EH (cell line): ENCODE data around the gene GPER1.
A peak's percentile ranks its signal among the peaks of the same experiment; 100 is the strongest.

Experiments
- DNase-seq: peaks from one replicate; pipeline ENCODE4 v3.0.0-alpha.2; 2015; ENCODE audit warnings: low read depth

GPER1 gene

DNA sequence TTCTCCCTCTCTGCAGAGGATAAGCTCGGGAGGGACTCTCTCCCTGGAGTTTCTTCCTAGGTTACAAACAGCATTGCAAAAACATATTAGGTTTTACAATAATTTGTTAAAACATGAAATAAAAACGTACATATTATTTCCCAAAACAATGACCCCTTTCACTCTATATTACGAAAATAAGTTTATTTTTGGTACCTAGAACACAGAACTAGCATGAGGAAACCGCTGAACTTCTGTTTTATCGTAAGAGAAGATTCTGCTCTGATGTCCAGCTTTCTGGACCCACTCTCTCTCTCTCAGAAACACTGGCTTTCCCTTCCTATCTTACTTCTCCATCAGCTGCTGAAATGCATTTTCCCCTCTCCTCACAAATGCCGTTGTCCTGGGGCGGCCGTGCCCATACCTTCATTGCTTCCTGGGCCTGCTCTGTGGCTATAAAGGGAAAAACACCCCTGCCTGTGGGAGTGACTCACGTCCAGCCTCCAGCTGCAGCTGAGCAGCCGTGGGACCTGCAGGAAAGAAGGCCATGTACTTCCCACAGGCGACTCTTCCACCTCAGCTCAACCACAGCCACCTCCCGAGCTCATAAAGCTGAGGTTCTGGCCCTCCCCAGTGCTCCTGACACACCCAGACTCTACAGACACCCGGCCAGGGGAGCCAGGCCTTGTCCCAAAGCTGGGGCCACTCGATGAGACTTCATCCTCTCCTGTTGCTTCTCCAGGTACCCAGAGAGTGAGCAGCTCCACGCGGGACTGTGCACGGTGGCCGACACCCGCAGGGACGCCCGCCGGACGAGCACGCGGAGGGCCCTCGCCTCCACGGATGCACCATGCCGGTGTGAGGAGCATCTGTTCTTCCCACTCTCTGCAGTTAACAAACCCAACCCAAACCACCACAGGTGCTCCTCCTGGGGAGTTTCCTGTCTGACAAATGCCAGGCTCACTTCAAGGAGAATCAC, 3.1 kb downstream of the GPER1 start:
- DNase-seq, result peak; percentile 40

DNA sequence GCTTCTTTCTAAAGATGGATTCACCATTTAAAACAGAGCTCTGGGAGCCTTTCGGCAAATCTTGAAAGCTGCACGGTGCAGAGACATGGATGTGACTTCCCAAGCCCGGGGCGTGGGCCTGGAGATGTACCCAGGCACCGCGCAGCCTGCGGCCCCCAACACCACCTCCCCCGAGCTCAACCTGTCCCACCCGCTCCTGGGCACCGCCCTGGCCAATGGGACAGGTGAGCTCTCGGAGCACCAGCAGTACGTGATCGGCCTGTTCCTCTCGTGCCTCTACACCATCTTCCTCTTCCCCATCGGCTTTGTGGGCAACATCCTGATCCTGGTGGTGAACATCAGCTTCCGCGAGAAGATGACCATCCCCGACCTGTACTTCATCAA, 3.7 kb downstream of the GPER1 start:
- DNase-seq, result no peak

DNA sequence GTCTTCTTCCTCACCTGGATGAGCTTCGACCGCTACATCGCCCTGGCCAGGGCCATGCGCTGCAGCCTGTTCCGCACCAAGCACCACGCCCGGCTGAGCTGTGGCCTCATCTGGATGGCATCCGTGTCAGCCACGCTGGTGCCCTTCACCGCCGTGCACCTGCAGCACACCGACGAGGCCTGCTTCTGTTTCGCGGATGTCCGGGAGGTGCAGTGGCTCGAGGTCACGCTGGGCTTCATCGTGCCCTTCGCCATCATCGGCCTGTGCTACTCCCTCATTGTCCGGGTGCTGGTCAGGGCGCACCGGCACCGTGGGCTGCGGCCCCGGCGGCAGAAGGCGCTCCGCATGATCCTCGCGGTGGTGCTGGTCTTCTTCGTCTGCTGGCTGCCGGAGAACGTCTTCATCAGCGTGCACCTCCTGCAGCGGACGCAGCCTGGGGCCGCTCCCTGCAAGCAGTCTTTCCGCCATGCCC, 4.3 kb downstream of the GPER1 start:
- DNase-seq, result no peak

DNA sequence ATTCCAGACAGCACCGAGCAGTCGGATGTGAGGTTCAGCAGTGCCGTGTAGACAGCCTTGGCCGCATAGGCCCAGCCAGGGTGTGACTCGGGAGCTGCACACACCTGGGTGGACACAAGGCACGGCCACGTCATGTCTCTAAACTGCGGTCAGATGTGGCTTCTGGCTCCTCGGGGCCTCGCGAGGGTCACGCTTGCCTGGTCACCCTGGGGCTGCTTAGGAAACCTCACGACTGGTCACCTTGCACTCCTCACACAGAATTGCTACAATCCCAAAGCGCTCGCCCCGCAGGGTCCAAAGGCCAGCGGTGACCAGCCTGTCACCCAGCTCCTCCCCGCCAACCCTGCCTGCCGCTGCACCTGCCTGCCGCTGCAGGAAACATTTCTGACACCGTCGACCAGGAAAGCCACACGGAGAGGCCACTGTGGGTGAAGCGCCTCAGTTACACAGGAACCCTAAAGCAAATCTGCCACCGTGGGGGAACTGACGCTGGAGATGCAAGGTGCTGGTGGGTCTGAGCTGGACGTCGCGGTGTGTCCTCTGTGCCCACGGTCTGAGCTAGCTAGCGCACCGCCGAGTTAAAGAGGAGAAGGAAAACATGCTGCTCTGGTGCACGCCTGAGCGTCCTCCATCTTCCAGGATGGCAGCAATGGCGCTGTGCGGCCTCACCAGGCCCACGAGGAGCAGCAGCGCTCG, 5.0 kb downstream of the GPER1 start:
- DNase-seq, result no peak

DNA sequence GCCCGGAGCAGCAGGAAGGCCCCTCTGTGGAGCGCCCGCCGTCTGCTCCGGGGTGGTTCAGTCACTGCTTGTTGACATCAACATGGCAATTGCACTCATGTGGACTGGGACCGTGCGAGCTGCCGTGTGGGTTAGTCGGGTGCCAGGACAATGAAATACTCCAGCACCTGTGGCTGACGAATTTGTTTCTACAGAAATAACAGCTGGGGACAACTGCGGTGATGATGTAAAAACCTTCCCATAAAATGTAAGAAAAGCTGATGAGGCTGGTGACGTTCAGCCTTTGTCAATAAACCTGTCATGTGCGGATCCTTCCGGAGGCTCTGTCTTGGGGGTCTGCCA, 5.6 kb downstream of the GPER1 start:
- no peak for DNase-seq

DNA sequence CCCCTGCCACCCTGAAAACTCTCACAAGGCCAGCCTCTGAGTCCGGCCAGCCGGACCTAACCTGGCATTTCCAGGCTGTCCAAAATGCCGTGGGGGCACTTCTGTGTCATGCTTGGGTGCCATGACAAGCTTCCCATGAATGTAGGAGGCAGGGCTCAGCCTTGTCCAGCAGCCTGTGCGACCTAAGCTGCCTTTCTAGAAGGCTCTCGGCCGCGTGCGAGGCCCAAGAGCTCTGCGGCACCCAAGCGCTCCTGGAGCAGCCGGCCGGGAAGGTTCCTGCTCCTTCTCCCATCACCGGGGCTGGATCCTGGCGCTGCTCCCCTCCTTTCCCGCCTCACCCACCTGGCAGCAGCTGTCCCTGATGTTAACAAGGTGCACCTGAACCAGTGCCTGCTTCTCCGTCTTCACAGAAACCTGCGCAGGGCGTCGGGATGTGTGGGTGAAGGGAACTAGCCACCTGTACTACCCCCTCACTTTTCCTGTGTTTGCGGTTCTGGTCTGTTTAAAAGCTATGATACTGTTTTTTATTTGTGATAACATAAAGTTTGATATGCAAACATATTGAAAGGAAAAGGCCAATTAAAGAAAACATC, 6.1 kb downstream of the GPER1 start:
- no peak for DNase-seq

DNA sequence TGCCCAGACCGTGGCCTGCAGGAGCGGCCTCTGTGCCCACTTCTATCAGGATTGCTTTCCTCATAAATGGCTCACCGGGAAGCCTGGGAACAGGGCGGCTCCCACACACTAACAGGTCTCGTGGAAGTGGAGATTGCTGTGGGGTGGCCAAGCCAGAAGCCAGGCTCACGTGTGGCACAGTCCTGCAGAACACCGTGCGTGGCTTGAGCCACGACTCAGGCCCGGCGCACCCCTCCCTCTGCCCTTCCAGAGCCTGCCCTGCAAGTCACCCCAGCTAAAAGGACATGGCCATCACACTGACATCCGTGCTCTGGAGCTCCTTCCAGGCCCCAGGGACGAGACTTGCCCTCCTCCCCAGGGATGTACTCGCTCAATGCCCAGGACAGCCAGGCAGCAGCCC, 7.0 kb downstream of the GPER1 start:
- no peak for DNase-seq

DNA sequence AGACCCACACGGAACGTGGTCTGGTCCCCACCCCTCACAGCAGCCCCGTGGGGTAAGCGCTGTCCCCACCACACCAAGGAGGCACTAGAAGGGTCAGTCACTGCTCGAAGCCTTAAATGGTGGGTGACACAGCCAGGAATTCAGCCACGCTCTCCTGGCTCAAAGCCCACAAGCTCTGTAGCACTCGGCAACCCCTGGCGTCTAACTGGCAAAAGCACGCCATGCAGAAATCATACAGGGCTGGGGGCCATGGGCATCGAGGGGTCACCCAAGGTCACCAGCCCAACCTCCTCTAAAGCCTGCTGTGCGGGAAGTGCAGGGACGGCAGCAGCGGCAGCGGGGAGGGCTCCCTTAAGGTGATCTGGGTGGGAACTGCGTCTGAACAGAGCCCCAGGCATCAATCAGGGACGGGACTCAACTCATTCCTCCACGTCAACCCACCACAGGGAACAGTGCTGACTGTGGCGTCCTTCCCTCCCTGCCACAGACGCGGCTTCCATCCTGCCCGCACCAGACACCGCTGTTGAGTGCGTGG, 7.8 kb downstream of the GPER1 start:
- DNase-seq, result no peak

DNA sequence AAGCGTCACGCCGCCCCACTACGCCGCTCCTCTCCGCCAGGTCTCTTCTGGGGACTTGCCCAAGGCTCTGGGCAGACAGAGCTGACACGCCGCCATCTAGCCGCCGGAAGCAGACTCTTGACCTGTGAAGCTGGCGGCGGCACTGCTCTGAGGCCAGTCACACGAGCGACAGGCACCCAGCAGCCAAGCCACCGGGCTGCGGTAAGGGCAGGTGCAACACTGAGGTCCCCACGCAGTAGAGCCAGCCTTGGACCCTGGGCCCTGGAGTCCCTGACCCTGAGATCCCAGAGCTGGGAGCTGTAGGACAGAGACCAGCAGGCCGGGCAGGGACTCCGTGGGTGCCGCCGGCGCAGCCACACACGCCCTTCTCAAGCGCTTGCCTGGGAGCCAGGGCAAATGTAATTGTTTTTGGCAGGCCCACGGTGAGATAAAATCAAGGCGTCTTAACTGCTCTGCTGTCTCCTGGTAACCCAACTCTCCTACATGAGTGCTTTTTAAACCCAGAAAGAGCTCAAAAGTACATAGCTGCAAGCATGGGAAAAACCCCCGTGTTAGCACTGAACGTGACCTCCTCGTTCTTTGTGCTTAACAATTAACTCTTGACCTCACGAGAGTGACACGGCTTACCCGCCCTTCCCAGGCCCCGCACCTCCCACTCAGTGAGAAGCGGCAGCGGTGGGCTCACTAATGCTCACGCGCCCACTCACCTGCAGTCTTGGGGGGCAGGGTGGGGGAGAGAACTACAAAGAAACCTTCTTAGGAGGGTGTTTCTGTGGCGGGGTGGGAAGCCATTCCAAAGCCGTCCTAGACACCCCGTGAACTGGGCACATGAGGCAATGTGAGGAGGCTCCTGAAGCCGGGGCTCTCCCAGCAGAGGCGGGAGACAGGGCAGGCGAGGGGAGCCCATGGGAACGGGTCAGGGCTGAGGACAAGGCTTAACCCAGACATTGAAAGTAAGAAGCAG, 8.5 kb downstream of the GPER1 start:
- DNase-seq, result no peak

DNA sequence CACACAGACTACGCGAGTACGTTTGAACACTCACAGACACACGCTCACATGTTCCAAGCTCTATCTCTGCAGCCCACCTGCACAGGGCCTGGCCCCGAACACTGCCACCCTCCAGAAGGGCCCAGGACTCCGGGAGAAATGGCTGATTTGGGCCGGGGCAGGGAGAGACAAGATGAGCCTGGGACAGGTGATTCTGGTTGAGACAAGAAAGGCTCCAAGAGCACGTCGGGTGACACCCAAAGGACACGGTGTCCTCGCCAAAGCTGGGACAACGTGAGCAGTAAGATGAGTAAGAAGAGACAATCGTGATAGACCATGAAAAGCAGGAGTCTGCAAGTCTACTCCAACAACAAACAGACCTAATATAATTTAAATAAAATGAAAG, 9.2 kb downstream of the GPER1 start:
- no peak for DNase-seq

DNA sequence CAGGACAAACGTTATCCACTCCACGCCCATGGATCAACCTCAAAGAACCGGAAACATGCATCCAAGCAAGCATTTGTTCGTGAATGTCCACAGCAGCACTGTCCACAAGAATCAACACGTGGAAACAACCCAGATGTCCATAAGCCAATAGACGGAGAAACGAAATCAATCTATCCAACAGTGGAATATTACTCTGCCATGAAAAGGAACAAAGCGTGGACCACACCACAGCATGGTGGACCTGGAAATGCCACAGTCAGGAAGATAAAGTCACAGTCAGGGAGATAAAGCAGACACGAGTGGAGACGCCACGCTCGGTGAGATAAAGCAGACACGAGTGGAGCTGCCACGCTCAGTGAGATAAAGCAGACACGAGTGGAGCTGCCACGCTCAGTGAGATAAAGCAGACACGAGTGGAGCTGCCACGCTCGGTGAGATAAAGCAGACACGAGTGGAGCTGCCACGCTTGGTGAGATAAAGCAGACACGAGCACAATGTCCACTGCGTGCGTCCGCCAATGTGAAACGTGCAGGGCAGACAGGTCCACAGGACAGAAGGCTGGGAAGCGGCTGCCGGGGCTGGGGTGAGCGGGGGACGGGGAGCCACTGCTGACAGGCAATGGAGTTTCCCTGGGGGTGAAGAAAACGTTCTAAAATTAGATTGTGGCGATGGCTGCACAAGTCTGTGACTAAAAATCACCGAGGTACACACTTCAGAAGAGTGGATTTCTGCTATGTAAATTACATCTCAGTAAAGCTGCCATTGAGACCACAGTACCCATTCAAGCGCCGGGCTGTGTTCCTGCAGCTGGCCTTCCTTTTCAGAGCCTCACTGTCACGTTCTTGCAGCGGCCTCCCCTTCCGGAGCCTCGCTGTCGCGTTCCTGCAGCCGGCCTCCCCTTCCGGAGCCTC, 10.6 kb downstream of the GPER1 start:
- DNase-seq, result no peak

DNA sequence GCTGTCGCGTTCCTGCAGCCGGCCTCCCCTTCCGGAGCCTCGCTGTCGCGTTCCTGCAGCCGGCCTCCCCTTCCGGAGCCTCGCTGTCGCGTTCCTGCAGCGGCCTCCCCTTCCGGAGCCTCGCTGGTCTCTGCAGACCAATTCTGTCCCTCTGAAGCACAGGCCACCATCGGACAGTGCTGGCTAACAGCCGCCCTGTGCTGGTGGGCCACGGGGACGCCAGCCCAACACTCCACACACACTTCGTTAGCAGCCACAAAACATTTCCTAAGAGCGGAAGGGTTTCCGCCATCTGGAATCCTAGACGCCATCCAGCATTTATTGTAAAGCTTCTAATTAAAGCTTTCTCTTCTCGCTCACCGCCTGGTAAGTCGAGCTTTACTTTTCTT, 11.2 kb downstream of the GPER1 start:
- DNase-seq, result no peak

DNA sequence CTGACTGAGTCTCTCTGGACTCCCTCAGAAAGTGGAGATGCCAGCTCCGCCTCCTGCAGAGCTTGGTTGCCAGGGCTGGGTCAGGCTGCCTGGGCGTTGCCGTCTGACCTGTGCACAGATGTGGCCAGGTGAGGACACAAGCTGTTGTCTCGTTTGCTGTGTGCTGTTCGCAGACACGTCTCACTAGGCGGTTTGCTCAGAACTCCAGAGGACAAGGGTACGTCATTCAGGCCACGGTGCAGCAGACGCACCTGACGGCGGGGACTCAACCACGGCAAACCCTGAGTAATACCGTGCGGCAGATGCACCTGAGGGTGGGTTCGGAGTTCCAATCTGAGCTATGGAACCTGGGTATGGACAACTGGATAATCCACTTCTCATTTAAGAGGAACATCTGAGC, 11.7 kb downstream of the GPER1 start:
- DNase-seq, result no peak

DNA sequence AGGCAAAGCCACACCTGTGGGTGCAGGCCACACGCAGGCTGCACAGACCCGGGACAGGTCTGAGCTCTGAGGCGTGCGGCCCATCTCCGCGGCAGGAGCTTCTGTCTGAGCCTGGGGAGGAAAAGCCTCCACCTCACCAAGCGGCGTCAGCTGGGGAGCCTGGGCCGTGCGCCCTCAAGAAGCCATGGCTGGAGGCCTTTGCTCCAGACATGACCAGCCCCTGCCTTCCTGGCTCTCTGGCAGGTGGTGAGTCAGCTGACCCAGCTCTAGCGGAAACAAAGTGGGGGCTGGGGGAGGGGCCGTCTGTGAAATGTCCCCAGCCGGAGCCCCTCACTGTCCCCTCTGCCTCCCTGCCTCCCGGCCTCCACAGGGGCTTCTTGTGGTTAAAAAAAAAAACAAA, 12.5 kb downstream of the GPER1 start:
- no peak for DNase-seq

DNA sequence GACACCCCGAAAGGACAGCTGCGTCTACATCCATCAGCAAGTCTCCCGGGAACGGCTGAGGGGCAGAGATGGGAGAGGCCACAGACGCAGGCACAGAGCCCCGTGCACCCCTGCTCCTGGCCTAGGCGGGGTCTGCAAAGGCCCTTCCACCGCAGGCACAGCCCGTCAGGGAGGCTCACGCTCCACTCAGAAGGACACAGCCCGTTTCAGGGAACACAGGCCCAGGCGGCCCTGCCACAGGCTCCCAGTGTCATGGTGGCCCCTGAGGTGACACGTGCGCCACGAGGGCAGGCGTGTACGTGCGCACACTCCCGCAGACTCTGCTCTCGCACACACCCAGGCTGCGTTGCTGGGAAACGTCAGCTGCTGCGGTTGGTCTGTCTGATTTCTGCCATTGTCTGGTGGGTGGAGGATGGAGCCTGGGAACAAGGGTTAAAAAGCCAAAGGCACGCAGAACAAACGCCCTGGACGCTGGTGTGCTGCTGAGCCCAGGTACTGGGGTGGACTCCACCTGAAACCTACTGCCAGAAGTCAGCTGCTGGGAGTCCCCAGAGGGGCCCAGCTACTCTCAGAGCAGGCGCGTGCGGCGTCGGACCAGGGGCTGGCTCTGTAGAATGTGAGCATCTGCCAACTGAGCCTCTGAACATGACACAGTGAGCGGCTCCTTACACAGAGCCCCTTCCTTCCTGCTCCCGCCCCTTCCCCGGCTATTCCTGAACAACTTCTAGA, 13.1 kb downstream of the GPER1 start:
- DNase-seq, result no peak

DNA sequence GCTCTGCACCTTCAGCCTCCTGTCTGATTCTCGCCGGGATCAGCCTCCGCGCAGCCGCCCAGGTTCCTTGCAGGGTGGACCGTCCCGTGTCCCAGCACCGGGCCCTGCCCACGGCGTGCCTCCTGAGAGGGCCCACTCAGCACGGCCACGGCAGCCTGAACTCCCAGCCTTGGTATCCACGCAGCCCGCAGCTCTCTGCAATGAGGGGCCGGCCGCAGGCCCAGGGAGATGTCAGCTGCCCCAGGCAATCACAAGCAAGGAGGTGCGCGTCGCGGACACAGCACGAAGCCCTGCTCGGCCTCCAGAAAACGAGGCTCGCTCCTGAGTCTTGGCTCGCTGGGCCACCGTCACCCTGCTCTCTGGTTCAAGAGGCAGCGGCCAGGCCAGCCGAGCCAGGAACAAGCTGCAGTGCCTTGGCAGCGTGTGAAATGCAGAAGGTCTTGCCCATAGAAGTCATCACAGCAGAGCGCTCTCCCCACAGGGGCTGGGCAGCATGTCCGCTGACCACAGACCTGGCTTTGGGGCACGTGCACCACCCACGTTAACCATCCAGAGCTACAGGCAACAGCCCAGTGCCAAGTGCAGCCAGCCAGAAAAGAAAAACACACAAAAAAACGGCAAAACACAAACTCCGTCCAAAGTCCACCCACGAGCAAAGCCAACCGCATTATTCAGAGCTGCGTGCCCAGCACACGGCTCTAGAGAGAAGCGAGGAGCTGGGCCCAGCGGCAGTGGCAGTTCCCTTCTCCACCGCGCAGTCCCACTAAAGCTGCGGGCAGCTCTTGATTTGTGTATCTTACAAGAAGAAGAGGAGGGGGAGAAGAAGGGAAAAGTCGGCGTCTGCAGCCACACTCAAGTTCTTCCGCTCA, 13.9 kb downstream of the GPER1 start:
- no peak for DNase-seq

DNA sequence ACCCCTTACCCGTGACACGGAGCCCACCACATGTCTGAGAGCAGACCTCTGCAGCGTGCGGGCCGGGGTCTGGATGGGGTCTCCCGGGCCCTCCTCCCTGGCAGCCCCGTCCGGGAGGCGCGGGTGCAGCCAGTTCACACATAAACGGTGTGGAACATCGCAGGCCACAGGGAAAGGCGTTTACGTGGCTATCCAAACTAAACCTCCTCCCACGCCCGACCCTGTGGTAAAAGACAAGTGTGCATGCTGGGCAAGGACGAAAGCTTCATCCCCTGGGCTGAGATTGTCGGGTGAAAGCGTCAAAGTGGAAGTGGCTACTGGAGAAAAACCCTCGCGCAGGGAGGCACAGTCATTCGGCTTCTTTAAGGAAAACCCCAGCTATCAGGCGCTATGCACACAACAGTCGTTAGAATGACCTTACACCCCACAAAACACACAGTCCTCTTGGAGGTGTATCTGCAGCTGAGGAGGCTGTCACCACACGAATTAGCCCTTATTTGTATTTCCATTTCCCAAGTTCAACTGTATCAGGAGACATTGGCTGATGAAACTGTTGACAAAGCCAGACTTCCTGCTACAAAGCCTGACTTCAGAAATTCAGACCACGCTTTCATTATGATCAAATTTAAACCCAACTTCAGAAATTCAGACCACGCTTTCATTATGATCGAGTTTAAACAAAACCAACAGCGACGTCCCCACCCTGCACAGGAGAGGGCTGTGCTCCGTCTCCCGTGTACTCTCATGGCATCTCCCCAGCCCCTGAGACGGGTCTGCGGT, 15.3 kb downstream of the GPER1 start:
- no peak for DNase-seq
